ENCODE measurements around the gene TXNL4B. TPM values are rescaled to one million over a fixed set of nuclear protein-coding genes. Genes with fewer than 3 reads are reported as not detected.
"Not testable (repeated sequence)": the region's sequence is repeated elsewhere in the genome, so short reads cannot be mapped to it uniquely, and the experiment has no call there.

The TXNL4B gene
- total RNA-seq, 4 donors from 2014 or later, result 4.6 to 7.5 (median 6.4) TPM

DNA sequence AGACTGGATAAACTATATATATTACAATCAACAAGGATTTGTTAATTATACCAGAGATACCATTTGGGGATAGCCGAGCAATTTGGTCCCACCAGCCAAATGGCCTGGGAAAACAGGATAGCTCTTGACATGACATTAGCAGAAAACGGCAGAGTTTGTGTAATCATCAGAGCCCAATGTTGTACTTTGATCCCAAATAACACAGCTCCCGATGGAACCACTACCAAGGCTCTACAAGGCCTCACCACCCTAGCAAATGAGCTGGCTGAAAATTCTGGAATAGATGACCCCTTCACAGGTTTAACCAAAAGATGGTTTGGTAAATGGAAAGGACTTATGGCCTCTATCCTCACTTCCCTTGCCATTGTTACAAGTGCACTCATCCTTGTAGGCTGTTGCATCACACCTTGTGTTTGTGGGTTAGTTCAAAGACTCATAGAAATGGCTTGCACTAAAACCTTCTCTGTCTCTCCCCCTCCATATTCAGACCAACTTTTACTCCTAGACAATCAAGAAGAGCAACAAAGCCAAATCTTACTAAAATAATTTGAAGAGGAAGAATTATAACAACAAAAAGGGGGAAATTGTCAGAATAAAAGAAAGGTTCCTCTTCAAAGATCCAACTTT is 9.5 kb downstream of the TXNL4B start:
- TF ChIP-seq, protein P1, sequence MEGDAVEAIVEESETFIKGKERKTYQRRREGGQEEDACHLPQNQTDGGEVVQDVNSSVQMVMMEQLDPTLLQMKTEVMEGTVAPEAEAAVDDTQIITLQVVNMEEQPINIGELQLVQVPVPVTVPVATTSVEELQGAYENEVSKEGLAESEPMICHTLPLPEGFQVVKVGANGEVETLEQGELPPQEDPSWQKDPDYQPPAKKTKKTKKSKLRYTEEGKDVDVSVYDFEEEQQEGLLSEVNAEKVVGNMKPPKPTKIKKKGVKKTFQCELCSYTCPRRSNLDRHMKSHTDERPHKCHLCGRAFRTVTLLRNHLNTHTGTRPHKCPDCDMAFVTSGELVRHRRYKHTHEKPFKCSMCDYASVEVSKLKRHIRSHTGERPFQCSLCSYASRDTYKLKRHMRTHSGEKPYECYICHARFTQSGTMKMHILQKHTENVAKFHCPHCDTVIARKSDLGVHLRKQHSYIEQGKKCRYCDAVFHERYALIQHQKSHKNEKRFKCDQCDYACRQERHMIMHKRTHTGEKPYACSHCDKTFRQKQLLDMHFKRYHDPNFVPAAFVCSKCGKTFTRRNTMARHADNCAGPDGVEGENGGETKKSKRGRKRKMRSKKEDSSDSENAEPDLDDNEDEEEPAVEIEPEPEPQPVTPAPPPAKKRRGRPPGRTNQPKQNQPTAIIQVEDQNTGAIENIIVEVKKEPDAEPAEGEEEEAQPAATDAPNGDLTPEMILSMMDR (IDR thresholded peaks at IDR 0.05), result no peak
- TF ChIP-seq POLR2AphosphoS5 (IDR thresholded peaks at IDR 0.05) (no peak), POLR2A (IDR thresholded peaks at IDR 0.05; ENCODE audit: low read depth) (no peak), EP300 (IDR thresholded peaks at IDR 0.05) (no peak)
- peaks cover 0 to 7% (median 4%) of the 10 kb centered on the region in 4 donors for H3K9me3 ChIP-seq
- H3K27me3 ChIP-seq, result no peaks in the 10 kb centered on the region
- intact Hi-C loops (cut with DNase I), result no loop called here
- no peak for DNase-seq (ENCODE audit: extremely low spot score)
- no peak overlapping the region for H3K27ac ChIP-seq (replicated peaks in 1 of 4)
- WGBS, result 56% methylated on average over 3 of the region's 3 CpGs
- H3K4me1 ChIP-seq, result no peaks in the 10 kb centered on the region
- peaks cover 20 to 50% (median 47%) of the 10 kb centered on the region in 4 donors for H3K36me3 ChIP-seq
- no peak overlapping the region for H3K4me3 ChIP-seq

DNA sequence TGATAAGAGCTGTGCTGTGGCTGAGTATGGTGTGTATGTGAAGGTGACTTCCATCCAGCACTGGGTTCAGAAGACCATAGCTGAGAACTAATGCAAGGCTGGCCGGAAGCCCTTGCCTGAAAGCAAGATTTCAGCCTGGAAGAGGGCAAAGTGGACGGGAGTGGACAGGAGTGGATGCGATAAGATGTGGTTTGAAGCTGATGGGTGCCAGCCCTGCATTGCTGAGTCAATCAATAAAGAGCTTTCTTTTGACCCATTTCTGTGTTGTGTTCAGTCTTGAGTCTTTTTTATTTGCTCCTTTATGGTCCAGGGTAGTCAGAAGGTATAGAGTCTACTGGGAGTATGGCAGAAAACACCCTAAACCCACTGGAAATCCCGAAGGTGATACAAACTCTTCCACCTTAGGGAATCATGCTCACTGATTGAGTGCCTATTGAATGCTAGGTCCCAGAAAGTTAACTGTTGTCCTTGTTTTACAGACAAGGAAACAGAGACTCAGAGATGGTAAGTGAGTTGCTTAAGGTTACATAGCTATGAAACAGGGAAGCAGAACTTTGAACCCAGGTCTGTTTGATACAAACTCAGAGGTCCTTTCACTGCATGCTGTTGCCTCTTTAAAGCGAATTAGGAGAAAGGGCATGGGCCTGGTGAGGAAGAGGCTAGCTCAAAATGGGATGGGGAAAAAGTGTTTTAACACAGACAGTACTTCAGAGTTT is 16.3 kb downstream of the TXNL4B start:
- DNase-seq (ENCODE audit: extremely low spot score); H3K4me3 ChIP-seq; intact Hi-C loops (cut with DNase I); H3K9me3 ChIP-seq; H3K27me3 ChIP-seq; H3K27ac ChIP-seq (replicated peaks in 1 of 4): not testable (repeated sequence)
- Histone ChIP-seq H3K4me1 (peaks cover 0 to 12% (median 7%) of the 10 kb centered on the region in 4 donors), H3K36me3 (peaks cover 0 to 10% (median 3%) of the 10 kb centered on the region in 4 donors)
- WGBS, result 88% methylated on average over 3 of the region's 5 CpGs

DNA sequence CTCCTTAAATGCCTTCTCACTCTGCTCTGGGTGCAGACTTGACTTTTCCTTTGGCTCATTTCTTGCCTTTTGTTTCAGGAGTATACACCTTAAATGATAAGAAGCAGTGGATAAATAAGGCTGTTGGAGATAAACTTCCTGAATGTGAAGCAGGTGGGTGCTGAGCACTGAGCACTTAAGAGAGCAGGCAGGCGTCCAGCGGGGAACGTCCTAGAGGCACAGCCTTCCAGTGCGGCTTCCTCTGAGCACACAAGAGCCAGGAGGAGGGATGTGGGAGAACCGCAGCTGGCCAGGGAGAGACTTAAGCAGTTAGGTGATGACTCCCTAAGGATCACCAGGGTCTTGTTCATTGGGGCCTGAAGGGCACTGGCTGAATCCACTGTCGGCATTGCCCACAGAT is 18.4 kb downstream of the TXNL4B start:
- WGBS, result 100% methylated on average over 1 of the region's 6 CpGs
- H3K9me3 ChIP-seq; H3K27me3 ChIP-seq; intact Hi-C loops (cut with DNase I); H3K4me3 ChIP-seq; H3K27ac ChIP-seq (replicated peaks in 1 of 4); DNase-seq (ENCODE audit: extremely low spot score): not testable (repeated sequence)
- Histone ChIP-seq H3K4me1 (peaks cover 0 to 12% (median 10%) of the 10 kb centered on the region in 4 donors), H3K36me3 (peaks cover 0 to 10% (median 3%) of the 10 kb centered on the region in 4 donors)

DNA sequence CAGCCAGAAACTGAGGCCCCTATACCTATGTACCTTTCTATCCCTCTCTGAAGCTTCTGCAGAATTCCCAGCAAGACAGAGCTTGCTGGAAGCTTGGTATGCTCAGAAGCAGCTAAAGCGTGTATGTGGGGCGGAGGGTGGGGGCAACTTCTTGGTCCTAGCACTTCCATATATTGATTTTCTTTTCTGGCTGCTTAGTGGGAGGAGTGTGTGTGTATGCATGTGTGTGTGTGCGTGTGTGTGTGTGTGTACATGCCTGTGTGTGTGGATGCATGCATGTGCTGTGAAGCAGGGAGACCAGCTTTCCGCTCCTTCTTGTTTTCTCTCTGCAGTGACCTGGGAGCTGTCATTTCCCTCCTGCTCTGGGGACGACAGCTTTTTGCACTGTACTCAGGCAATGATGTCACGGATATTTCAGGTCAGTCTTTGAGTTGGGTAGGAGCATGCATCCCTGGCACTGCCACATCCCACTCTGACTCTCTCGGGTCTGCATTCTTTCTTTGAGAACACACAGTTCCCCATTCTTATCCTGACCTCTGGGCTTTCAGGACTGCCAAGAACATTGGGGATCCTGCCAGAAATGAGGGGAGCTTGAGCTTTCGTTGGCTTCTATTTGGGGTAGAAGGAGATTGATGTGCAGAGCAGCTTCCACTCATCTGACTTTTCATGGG is 19.7 kb downstream of the TXNL4B start:
- peak overlapping the region in 2 of 4 donors; percentile 1 to 60 for H3K27ac ChIP-seq (replicated peaks in 1 of 4)
- no peak overlapping the region for H3K4me3 ChIP-seq
- intact Hi-C loops (cut with DNase I), result no loop called here
- H3K27me3 ChIP-seq, result no peaks in the 10 kb centered on the region
- peaks cover 0 to 10% (median 3%) of the 10 kb centered on the region in 4 donors for H3K36me3 ChIP-seq
- H3K4me1 ChIP-seq, result peaks cover 0 to 12% (median 10%) of the 10 kb centered on the region in 4 donors
- no peaks in the 10 kb centered on the region for H3K9me3 ChIP-seq
- no peak for DNase-seq (ENCODE audit: extremely low spot score)
- 64% methylated on average over 8 of the region's 8 CpGs for WGBS
- TF ChIP-seq EP300 (IDR thresholded peaks at IDR 0.05) (no peak), POLR2AphosphoS5 (IDR thresholded peaks at IDR 0.05) (peak in 1 of 2 donors; percentile 24), POLR2A (IDR thresholded peaks at IDR 0.05; ENCODE audit: low read depth) (no peak)
- TF ChIP-seq, protein P1 (IDR thresholded peaks at IDR 0.05), result no peak

DNA sequence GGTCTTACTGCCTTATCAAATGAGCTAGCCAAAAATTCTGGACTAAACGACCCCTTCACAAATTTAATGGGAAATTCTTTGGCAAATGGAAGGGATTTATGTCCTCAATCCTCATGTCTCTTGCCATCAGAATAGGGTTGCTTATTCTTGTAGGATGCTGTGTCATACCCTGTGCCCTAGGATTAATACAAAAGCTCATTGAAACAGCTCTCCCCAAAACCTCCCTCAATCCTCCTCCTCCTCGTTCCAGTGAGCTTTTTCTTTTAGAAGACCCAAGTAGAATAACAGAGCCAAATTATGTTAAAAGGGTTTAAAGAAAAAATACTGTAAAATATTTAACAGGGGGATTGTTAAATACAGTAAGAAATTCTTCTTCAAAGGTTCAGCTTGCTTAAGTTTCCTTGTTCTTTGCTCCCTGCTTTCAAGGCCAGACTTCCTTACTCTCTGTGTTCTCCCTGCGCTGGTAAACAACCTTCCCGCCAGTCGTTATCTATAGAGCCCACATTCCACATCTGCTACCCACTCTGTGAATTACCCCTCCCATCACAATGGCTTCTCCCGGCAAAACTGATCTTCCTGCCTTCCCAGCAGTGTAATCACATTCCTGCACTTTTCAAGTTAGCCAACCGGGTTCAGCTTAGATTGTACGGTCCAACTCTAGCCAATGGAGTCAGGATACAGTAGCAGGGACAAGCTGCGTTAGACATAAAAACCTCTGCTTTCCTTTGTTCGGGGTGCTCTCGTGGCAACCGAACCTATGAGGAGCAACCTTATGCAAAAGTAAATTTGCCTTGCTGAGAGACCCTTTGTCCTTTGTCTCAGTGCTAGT is 20.7 kb downstream of the TXNL4B start:
- no peak for DNase-seq (ENCODE audit: extremely low spot score)
- intact Hi-C loops (cut with DNase I), result no loop called here

More for the DNA sequence above, 20.7 kb downstream of the TXNL4B start:
- 60% methylated on average over 12 of the region's 12 CpGs for WGBS
- no peaks in the 10 kb centered on the region for H3K27me3 ChIP-seq
- H3K27ac ChIP-seq (replicated peaks in 1 of 4), result peak overlapping the region; percentile 0 to 60 (median 9)
- TF ChIP-seq, protein P1 (IDR thresholded peaks at IDR 0.05), result no peak
- TF ChIP-seq POLR2A (IDR thresholded peaks at IDR 0.05; ENCODE audit: low read depth), result no peak
- no peak for TF ChIP-seq POLR2AphosphoS5 (IDR thresholded peaks at IDR 0.05)
- no peak for TF ChIP-seq EP300 (IDR thresholded peaks at IDR 0.05)
- no peak overlapping the region for H3K4me3 ChIP-seq
- H3K4me1 ChIP-seq, result peaks cover 0 to 12% (median 10%) of the 10 kb centered on the region in 4 donors
- H3K36me3 ChIP-seq, result peaks cover 0 to 6% (median 1%) of the 10 kb centered on the region in 4 donors
- H3K9me3 ChIP-seq, result no peaks in the 10 kb centered on the region
